ENCODE measurements around the gene GPANK1.
A peak's percentile ranks its signal among the peaks of the same experiment; 100 is the strongest.

Gene GPANK1

GRCh38 chr6:31690231-31691077 lies 25.7 kb upstream of the GPANK1 start:
- FAIRE-seq, result no peak

GRCh38 chr6:31689249-31690110 lies 24.7 kb upstream of the GPANK1 start:
- no peak for FAIRE-seq

DNA sequence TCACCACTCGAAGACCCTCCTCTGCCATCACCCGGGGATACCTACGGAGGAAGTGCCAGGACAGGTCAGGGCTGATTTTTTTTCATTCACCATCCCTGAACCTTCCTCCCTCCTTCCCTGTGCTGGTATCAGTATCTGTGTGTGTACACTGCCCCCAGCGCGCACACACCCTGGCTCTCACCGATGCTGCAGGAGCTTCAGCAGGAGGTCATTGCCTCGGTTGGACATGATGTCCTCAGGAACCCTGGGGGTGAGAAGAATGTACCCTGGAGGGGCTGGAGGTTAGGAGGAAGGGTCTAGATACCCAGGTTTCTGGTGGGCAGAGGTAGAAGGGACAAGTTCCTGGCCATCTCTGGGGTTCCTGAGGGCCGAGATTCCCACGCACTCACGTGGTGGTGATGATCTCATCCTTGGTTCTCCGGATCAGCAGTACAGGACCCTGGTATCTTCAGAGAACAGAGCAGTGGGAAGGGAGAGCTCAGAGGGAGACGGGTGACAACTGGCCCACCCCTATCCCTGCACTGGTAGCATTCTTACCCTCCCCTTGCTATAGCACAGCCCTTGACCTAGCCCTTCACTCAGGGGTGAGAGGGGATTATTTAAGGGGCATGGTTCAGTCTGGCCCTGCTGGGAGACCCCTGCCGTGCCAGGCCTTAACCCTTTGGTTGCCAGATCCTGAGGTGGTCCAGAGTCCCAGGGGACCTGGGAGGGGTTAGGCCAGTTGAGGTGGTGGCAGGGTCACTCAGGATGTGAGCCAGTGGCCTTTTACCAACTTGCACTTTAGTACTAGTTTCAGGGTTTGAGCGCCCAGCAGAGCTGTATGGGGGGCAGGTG lies 23.3 kb upstream of the GPANK1 start:
- FAIRE-seq, result no peak

DNA sequence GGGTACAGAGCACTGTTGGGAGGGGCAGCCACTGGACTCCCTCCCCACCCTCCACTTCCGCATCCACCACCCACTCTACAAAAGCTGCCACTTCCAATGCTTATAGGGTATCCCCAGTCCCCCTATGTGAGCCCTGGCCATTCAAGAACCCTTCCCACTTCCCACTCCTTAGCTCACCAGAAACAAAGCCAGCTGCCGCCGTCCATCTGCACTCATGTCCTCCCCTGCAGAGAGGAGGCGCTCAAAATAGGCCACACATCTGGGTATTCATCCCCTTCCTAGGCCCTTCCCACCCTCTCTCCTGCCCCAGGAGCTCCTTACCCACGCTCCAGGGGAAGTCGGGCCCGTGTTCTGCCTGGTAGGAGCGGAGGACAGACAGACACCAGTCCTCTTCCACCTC lies 22.5 kb upstream of the GPANK1 start:
- FAIRE-seq, result no peak

DNA sequence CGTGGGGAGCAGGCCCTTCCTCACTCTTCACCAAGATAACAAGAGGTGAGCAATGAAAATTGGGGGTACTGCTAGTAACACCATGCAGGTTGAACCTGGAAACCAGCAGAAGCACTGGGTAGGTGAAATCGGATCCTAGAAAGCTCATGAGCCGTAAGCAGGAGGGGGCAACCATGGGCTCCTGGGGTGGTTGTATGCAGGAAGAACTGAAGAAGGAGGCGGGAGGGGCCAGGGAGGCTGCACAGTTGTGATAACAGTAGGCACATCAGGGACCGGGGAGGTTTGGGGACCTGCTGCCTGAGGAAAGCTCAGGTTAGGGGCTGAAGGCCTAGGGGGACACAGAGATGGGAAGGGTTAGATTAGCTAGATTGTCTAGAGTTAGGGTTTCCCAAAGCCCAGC lies 21.7 kb upstream of the GPANK1 start:
- FAIRE-seq, result no peak

GRCh38 chr6:31683591-31683990 lies 18.8 kb upstream of the GPANK1 start:
- FAIRE-seq, result no peak

- FAIRE-seq, result no peak
Observed at GRCh38 chr6:31681135-31681671, 16.4 kb upstream of the GPANK1 start.

GRCh38 chr6:31680226-31681134 lies 15.7 kb upstream of the GPANK1 start, which contains the start of gene LY6G5C:
LY6G5C (minus strand) TSS chr6:31681067; CDS start chr6:31680373, 694 bp downstream.
- FAIRE-seq, result no peak

GRCh38 chr6:31677955-31678354 lies 13.2 kb upstream of the GPANK1 start:
- FAIRE-seq, result no peak

DNA sequence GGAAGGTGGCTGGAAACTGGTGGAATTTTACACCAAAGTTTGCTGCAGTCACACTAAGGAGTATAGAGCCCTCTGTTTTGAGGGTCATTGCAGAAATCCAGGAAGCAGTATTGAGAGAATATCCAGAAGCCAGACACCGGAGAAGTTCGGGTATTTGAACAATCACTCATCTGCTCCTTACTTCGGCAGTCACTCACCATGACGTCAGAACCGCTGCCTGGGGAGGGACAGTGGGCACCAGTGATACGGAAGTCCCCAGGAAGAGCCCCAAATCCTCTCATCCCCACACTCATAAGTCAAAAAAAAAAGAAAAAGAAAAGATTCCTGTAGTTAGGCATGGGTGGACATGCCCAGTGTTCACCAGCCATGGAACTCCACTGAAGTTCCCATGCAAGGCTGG lies 12.1 kb upstream of the GPANK1 start:
- no peak for FAIRE-seq

DNA sequence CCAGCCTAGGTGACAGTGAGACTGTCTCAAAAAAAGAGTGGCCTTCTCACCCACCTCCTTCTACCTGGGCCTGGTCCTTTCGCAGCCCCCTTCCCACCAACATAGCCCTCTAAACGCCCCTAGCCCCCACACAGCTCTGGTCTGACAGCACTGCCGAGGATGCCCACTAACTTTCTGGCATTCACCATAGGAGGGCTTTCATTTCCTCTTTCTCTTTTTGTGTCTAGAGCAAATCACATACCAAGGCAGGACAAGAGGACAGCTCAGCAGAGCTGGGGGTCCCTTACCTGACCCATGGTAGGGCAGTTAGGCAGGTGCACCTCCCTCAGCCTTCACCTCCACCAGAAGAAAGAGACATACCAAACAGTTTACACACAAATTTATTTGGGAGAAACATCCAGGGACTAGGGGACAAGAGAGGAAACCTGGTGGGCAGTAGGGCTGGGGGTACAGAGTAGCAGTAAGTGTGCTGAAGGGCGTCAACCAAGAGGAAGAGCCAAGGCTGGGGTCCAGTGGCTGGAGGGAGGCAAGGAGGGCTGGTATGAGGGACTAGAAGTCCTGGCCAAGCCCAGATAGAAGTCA lies 11.6 kb upstream of the GPANK1 start:
- FAIRE-seq, result no peak

DNA sequence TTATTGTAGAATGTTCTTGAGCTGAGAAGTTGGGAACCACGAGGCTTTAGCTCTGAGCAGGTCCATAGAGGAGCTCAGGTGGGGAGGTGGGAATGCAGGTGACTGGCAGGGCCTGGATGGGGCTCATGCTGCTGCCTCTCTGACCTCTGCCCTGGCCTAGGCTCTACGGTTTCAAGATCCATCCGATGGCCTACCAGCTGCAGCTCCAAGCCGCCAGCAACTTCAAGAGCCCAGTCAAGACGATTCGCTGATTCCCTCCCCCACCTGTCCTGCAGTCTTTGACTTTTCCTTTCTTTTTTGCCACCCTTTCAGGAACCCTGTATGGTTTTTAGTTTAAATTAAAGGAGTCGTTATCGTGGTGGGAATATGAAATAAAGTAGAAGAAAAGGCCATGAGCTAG lies 4.9 kb upstream of the GPANK1 start, which contains the start of gene LY6G5B:
Gene LY6G5B (plus strand): TSS at position 301 of the 400 bp plus-strand sequence. CDS start 975 bp downstream, outside the sequence.
- FAIRE-seq, result no peak

DNA sequence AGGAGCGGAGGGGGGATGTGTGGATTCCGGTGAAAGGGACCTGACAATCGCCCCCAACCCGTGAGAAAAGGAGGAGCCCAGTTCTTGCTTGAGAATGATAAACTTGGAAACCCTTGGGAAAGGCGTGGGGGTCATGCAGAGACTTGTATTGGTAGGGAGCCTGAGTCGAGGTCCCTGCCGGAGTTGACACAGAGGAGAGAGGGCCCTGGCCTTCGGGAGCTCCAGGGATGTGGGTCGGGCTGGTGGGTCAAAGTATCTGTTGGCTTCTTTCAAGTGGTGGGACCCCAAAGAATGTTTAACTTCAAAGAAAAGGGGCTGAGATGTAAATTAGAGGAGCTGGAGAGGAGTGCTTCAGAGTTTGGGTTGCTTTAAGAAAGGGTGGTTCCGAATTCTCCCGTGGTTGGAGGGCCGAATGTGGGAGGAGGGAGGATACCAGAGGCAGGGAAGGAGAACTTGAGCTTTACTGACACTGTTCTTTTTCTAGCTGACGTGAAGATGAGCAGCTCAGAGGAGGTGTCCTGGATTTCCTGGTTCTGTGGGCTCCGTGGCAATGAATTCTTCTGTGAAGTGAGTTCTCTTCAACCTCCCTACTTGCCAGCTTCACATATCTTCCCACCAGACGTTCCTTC lies 1.7 kb upstream of the GPANK1 start:
- FAIRE-seq, result no peak

GRCh38 chr6:31665501-31666336 lies 922 bp upstream of the GPANK1 start, which contains the start of gene CSNK2B:
CSNK2B (plus strand) TSS chr6:31666080; CDS start chr6:31666832, 752 bp downstream.
- peak; percentile 59 for FAIRE-seq

DNA sequence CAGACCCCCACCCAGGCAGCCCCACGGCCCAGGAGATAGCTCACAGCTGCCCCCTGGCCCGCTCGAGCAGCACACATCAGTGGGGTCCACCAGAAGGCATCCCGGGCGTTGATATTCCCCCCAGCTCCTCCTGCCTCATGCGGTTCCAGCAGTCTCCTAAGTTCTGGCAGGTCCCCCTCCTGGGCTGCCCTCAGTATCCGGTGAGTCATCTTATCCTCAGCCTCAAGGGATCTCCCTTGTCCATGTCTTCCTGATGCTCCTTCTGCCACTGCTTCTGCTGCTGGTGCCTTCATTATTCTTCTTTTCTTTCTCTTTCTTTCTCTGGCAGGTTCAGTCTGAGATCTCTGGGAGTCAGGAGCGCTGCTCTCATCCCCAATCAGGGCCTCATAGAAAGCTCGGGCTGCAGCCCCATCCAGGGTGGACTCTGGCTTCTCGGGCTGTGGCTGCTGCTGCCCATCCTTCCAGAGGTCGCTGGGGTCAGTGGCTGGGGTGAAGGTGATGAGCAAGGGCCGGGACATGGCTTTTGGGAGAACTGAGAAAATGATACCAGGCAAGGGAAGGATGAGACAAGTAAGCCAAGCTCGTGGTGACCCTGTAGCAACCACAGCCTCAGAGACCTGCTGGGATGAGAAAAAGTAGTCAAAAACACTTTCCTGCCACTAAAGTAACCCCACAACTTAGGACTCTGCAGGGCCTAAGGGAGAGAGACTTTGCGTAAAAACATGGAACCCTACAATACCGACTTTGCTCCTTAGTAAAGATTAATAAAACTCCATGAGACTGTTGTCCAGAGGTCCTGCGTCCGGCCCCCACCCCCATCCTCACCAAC lies 622 bp downstream of the GPANK1 start:
- FAIRE-seq, result no peak

- FAIRE-seq, result no peak
Observed at GRCh38 chr6:31663126-31663960, 1.5 kb downstream of the GPANK1 start.

- no peak for FAIRE-seq
Observed at GRCh38 chr6:31662124-31662723, 2.6 kb downstream of the GPANK1 start.

Data from A204.1 (cell line).